ENCODE measurements around the gene GSTT4.
"Not testable (repeated sequence)": the region's sequence is repeated elsewhere in the genome, so short reads cannot be mapped to it uniquely, and the experiment has no call there.

DNA sequence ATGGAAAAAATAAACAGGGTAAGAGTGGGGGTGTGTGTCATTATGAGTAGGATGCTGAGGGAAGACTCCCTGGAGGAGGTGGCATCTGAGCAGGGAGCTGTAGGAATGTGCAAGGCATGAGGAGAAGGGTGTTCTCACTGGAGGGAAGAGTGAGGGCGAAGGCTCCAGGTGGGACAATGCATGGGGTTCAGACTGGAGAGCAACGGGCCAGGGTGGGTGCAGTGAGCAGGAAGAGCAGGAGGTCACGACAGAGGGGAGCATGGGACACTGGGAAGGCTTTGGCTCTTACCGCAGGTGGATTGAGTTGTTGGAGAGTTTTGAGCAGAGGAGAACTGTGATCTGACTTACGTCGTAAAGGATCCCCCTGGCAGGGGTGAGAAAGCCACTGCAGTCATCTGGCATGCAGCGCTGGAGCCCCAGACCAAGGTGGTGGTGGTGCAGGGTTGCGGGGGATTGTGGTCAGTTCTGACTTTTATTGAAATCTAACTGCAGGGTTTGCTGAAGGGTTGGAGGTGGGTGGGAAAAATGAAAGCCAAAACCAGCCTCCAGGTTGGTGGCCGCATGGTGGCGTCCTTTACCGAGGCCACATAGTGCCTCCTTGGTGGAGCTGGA lies 52.4 kb downstream of the GSTT4 start:
- TF ChIP-seq POLR2AphosphoS5 (IDR thresholded peaks at IDR 0.05; ENCODE audit: low read depth, low read length); POLR2A (IDR thresholded peaks at IDR 0.05; ENCODE audit: low read depth, low read length); TAF1 (IDR thresholded peaks at IDR 0.05; ENCODE audit: borderline replicate concordance, low read depth, low read length): not testable (repeated sequence)
